ENCODE results near the gene ZNF432. TPM values are rescaled to one million over a fixed set of nuclear protein-coding genes. Genes with fewer than 3 reads are reported as not detected.

Gene ZNF432
- total and polyA plus RNA-seq, 2 of the 13 experiments (the other 11 are each of a cell fraction or from before 2014, with no cell fraction given) = 4.1 to 8.7 TPM

GRCh38 chr19:52095172-52096014 lies 46.8 kb upstream of the ZNF432 start, which contains the start of gene ZNF841 (continued):
- TF ChIP-seq ZBTB42 (CRISPR knock-in tag; IDR thresholded peaks at IDR 0.05) (no peak), IRX3 (CRISPR knock-in tag; IDR thresholded peaks at IDR 0.05; ENCODE audit: borderline replicate concordance, low read depth) (no peak), SYNCRIP (IDR thresholded peaks at IDR 0.05; ENCODE audit: insufficient read depth, low read depth, low read length) (no peak), ARNTL (CRISPR knock-in tag; IDR thresholded peaks at IDR 0.05) (no peak), ZBTB8A (CRISPR knock-in tag; IDR thresholded peaks at IDR 0.05; ENCODE audit: borderline replicate concordance, low read depth) (no peak), ZNF33B (CRISPR knock-in tag; IDR thresholded peaks at IDR 0.05) (no peak), UBTF (CRISPR knock-in tag; IDR thresholded peaks at IDR 0.05) (peak; percentile 52), ZKSCAN8 (CRISPR knock-in tag; IDR thresholded peaks at IDR 0.05; ENCODE audit: borderline replicate concordance) (no peak), SPEN (CRISPR knock-in tag; IDR thresholded peaks at IDR 0.05; ENCODE audit: low read depth) (peak; percentile 77; the same call in 1 of the 2 replicates), RAD51 (IDR thresholded peaks at IDR 0.05; ENCODE audit: borderline replicate concordance) (no peak), MAFF (IDR thresholded peaks at IDR 0.05; ENCODE audit: low read depth, low read length) (no peak), ZSCAN29 (CRISPR knock-in tag; conservative IDR thresholded peaks at IDR 0.05) (no peak), ADNP (CRISPR knock-in tag; IDR thresholded peaks at IDR 0.05) (no peak), NAIF1 (CRISPR knock-in tag; IDR thresholded peaks at IDR 0.05; ENCODE audit: borderline replicate concordance) (no peak), POGK (CRISPR knock-in tag; conservative IDR thresholded peaks at IDR 0.05) (no peak), KLF11 (CRISPR knock-in tag; IDR thresholded peaks at IDR 0.05) (no peak), ZBTB49 (CRISPR knock-in tag; IDR thresholded peaks at IDR 0.05; ENCODE audit: borderline replicate concordance) (no peak), CCAR2 (optimal IDR thresholded peaks at IDR 0.05; ENCODE audit: low read depth, low read length) (no peak)
- TF ChIP-seq, protein P1, sequence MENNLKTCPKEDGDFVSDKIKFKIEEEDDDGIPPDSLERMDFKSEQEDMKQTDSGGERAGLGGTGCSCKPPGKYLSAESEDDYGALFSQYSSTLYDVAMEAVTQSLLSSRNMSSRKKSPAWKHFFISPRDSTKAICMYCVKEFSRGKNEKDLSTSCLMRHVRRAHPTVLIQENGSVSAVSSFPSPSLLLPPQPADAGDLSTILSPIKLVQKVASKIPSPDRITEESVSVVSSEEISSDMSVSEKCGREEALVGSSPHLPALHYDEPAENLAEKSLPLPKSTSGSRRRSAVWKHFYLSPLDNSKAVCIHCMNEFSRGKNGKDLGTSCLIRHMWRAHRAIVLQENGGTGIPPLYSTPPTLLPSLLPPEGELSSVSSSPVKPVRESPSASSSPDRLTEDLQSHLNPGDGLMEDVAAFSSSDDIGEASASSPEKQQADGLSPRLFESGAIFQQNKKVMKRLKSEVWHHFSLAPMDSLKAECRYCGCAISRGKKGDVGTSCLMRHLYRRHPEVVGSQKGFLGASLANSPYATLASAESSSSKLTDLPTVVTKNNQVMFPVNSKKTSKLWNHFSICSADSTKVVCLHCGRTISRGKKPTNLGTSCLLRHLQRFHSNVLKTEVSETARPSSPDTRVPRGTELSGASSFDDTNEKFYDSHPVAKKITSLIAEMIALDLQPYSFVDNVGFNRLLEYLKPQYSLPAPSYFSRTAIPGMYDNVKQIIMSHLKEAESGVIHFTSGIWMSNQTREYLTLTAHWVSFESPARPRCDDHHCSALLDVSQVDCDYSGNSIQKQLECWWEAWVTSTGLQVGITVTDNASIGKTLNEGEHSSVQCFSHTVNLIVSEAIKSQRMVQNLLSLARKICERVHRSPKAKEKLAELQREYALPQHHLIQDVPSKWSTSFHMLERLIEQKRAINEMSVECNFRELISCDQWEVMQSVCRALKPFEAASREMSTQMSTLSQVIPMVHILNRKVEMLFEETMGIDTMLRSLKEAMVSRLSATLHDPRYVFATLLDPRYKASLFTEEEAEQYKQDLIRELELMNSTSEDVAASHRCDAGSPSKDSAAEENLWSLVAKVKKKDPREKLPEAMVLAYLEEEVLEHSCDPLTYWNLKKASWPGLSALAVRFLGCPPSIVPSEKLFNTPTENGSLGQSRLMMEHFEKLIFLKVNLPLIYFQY (CRISPR knock-in tag; IDR thresholded peaks at IDR 0.05; ENCODE audit: borderline replicate concordance) = no peak
